GM23338 (cell line): ENCODE measurements around the gene VDR. TPM values are rescaled to one million over a fixed set of nuclear protein-coding genes. Genes with fewer than 3 reads are reported as not detected.

Experiments used
- ATAC-seq: fragments of 200-7000 bp; cut with Tn5 transposase; 3 replicates; pipeline ENCODE4 v1.9.1; 2020
- DNase-seq: peaks from one replicate; pipeline ENCODE4 v3.0.0-alpha.2; 2015; ENCODE audit warnings: low spot score
- H2AFZ ChIP-seq: fragments of 200-600 bp; sonication (generic); 2 replicates; pipeline ENCODE4 v1.8.0; 2016; ENCODE audit warnings: antibody characterized with exemption, mild to moderate bottlenecking, moderate library complexity
- H3F3A ChIP-seq: fragments of 200-600 bp; sonication (generic); replicated peaks from 2 replicates; pipeline ENCODE4 v1.8.0; 2017; ENCODE audit warnings: antibody characterized with exemption, mixed run types, low read depth
- H3K27ac ChIP-seq: fragments of 200-600 bp; sonication (generic); 2 replicates; pipeline ENCODE4 v1.6.1; 2016; ENCODE audit warnings: low read depth
- H3K27me3 ChIP-seq: fragments of 200-600 bp; sonication (generic); 2 replicates; pipeline ENCODE4 v1.8.0; 2016; ENCODE audit warnings: mild to moderate bottlenecking, mixed run types, moderate library complexity; ENCODE audit not compliant: insufficient read depth
- H3K36me3 ChIP-seq: fragments of 200-600 bp; sonication (generic); 2 replicates; pipeline ENCODE4 v1.8.0; 2016; ENCODE audit warnings: mild to moderate bottlenecking; ENCODE audit not compliant: insufficient read depth
- H3K4me1 ChIP-seq: fragments of 200-600 bp; sonication (generic); 2 replicates; pipeline ENCODE4 v1.8.0; 2016; ENCODE audit warnings: mild to moderate bottlenecking, moderate library complexity; ENCODE audit not compliant: insufficient read depth
- H3K4me2 ChIP-seq: fragments of 200-600 bp; sonication (generic); 2 replicates; pipeline ENCODE4 v1.7.1; 2017; ENCODE audit warnings: mixed run types
- H3K4me3 ChIP-seq: fragments of 200-600 bp; sonication (generic); 2 replicates; pipeline ENCODE4 v1.6.1; 2016; ENCODE audit warnings: mixed run types
- H3K79me2 ChIP-seq: fragments of 200-600 bp; sonication (generic); replicated peaks from 2 replicates; pipeline ENCODE4 v1.8.0; 2017; ENCODE audit warnings: mild to moderate bottlenecking; ENCODE audit not compliant: insufficient read depth
- H3K9me2 ChIP-seq: fragments of 200-600 bp; sonication (generic); 2 replicates; pipeline ENCODE4 v1.8.0; 2017; ENCODE audit not compliant: insufficient read depth
- H4K20me1 ChIP-seq: fragments of 200-600 bp; sonication (generic); replicated peaks from 2 replicates; pipeline ENCODE4 v1.8.0; 2017; ENCODE audit warnings: mild to moderate bottlenecking; ENCODE audit not compliant: insufficient read depth
- H3K27ac Mint-ChIP-seq: 2 replicates; pipeline ENCODE4 v1.8.0; 2020; ENCODE audit warnings: inconsistent platforms, mild to moderate bottlenecking, moderate library complexity, mixed read lengths
- H3K27me3 Mint-ChIP-seq: 3 replicates; pipeline ENCODE4 v1.8.0; 2022; ENCODE audit warnings: low read depth, mild to moderate bottlenecking, moderate library complexity, mixed read lengths, inconsistent platforms; ENCODE audit not compliant: insufficient read depth, poor library complexity
- H3K36me3 Mint-ChIP-seq: 3 replicates; pipeline ENCODE4 v1.8.0; 2021; ENCODE audit warnings: low read depth, mild to moderate bottlenecking, inconsistent platforms, moderate library complexity, mixed read lengths
- H3K4me1 Mint-ChIP-seq: 3 replicates; pipeline ENCODE4 v1.8.0; 2020; ENCODE audit warnings: mild to moderate bottlenecking, inconsistent platforms, mixed read lengths
- H3K4me3 Mint-ChIP-seq: 3 replicates; pipeline ENCODE4 v1.8.0; 2021; ENCODE audit warnings: moderate library complexity, mild to moderate bottlenecking, inconsistent platforms, mixed read lengths
- H3K9me3 Mint-ChIP-seq: 3 replicates; pipeline ENCODE4 v1.8.0; 2020; ENCODE audit warnings: moderate library complexity, mild to moderate bottlenecking, inconsistent platforms, mixed read lengths
- EZH2 ChIP-seq: fragments of 200-600 bp; sonication (generic); IDR thresholded peaks from one replicate; pipeline ENCODE4 v1.8.0; 2017; ENCODE audit warnings: antibody characterized with exemption, mild to moderate bottlenecking, low read depth; ENCODE audit not compliant: unreplicated experiment
- EZH2phosphoT487 ChIP-seq: fragments of 200-600 bp; sonication (generic); IDR thresholded peaks from one replicate; pipeline ENCODE4 v1.8.1; 2018; ENCODE audit warnings: antibody characterized with exemption; ENCODE audit not compliant: unreplicated experiment
- JUNB ChIP-seq: IDR thresholded peaks from one replicate; pipeline ENCODE4 v1.6.1; 2016; ENCODE audit warnings: antibody characterized with exemption; ENCODE audit not compliant: unreplicated experiment
- NANOG ChIP-seq: IDR thresholded peaks from 2 replicates; pipeline ENCODE4 v1.6.1; 2016; ENCODE audit warnings: antibody characterized with exemption, borderline replicate concordance
- POLR2AphosphoS5 ChIP-seq: IDR thresholded peaks from 2 replicates; pipeline ENCODE4 v1.6.1; 2016; ENCODE audit warnings: antibody characterized with exemption, low read depth
- STAT1 ChIP-seq: IDR thresholded peaks from one replicate; pipeline ENCODE4 v1.6.1; 2016; ENCODE audit warnings: antibody characterized with exemption; ENCODE audit not compliant: unreplicated experiment
- ZNF114 ChIP-seq: fragments of 250-450 bp; sonication (Bioruptor Pico); IDR thresholded peaks from 2 replicates; pipeline ENCODE4 v1.5.0; 2020; ENCODE audit warnings: mild to moderate bottlenecking, moderate library complexity
- ZNF331 ChIP-seq: fragments of 250-450 bp; sonication (Bioruptor Pico); IDR thresholded peaks from 2 replicates; pipeline ENCODE4 v1.5.0; 2020; ENCODE audit warnings: low read depth, mild to moderate bottlenecking, moderate library complexity
- polyA plus RNA-seq: library from polyadenylated mRNA; unstranded; fragments of >200 nt; fragmentation: Nextera tagmentation; extraction: Ambion mirVana; gene quantifications from 2 replicates; pipeline ENCODE4 v1.2.1, GENCODE V29; 2016
- total RNA-seq: library from RNA; depleted of rRNA; stranded (reverse); fragments of >200 nt; shearing (Covaris generic); gene quantifications from 2 replicates; pipeline ENCODE4 v1.2.3, GENCODE V29; 2014
- TF ChIP-seq, protein P1 (sequence below): IDR thresholded peaks from one replicate; pipeline ENCODE4 v1.6.1; 2018; ENCODE audit warnings: antibody characterized with exemption; ENCODE audit not compliant: unreplicated experiment
- TF ChIP-seq, protein P2 (sequence below): fragments of 250-450 bp; sonication (Bioruptor Pico); IDR thresholded peaks from 2 replicates; pipeline ENCODE4 v1.5.0; 2020; ENCODE audit warnings: mild to moderate bottlenecking, moderate library complexity
- TF ChIP-seq, protein P3 (sequence below): IDR thresholded peaks from 2 replicates; pipeline ENCODE4 v1.6.1; 2016; ENCODE audit warnings: antibody characterized with exemption

The VDR gene
- total and polyA plus RNA-seq, 2 experiments from 2014 or later: 0.37 to 1.4 TPM

DNA sequence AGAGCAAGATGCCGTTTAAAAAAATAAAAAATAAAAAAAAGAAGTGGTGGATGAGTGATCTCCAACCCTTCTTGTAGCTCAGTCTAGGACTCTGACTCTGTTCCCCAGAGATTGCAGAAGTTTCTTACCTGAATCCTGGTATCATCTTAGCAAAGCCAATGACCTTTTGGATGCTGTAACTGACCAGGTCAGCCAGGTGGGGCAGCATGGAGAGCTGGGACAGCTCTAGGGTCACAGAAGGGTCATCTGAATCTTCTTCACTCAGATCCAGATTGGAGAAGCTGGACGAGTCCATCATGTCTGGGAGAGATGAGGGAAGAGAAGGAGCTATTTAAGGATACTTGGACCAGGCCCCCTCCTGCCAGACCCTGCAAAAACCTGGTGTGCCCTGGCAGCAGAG, 49.3 kb downstream of the VDR start (continued):
- TF ChIP-seq, protein P1, sequence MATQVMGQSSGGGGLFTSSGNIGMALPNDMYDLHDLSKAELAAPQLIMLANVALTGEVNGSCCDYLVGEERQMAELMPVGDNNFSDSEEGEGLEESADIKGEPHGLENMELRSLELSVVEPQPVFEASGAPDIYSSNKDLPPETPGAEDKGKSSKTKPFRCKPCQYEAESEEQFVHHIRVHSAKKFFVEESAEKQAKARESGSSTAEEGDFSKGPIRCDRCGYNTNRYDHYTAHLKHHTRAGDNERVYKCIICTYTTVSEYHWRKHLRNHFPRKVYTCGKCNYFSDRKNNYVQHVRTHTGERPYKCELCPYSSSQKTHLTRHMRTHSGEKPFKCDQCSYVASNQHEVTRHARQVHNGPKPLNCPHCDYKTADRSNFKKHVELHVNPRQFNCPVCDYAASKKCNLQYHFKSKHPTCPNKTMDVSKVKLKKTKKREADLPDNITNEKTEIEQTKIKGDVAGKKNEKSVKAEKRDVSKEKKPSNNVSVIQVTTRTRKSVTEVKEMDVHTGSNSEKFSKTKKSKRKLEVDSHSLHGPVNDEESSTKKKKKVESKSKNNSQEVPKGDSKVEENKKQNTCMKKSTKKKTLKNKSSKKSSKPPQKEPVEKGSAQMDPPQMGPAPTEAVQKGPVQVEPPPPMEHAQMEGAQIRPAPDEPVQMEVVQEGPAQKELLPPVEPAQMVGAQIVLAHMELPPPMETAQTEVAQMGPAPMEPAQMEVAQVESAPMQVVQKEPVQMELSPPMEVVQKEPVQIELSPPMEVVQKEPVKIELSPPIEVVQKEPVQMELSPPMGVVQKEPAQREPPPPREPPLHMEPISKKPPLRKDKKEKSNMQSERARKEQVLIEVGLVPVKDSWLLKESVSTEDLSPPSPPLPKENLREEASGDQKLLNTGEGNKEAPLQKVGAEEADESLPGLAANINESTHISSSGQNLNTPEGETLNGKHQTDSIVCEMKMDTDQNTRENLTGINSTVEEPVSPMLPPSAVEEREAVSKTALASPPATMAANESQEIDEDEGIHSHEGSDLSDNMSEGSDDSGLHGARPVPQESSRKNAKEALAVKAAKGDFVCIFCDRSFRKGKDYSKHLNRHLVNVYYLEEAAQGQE: no peak

DNA sequence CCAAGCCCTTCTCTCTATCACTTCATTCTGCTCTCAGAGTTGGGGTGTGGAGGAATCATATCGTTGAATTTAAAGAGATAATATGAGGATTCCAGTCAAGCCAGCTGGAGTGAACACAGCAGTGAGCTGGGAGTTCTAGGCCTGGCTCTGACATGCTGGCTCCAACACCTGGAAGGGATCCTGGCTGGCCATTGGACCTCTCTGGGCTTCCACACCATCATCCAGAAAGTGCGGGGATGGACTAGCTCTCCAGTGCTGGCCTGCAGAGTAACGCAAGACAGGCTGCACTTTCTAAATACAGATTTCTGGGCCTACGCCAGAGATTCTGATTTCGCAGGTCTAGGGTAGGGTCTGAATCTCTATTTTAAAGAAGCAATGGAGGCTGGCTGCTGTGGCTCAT, 50.3 kb downstream of the VDR start:
- no peaks in the 10 kb centered on the region for H3K36me3 Mint-ChIP-seq
- Histone ChIP-seq H3K36me3 (no peaks in the 10 kb centered on the region), H3K4me3 (no peak overlapping the region), H4K20me1 (no peaks in the 10 kb centered on the region; the same call in 1 of the 2 replicates), H2AFZ (no peak overlapping the region), H3F3A (no peaks in the 10 kb centered on the region), H3K9me2 (no peaks in the 10 kb centered on the region), H3K79me2 (no peaks in the 10 kb centered on the region), H3K27ac (no peak overlapping the region), H3K4me2 (no peak overlapping the region), H3K4me1 (no peaks in the 10 kb centered on the region), H3K27me3 (no peaks in the 10 kb centered on the region)
- peaks cover 20% of the 10 kb centered on the region for H3K4me1 Mint-ChIP-seq
- no peak overlapping the region for H3K27ac Mint-ChIP-seq
- DNase-seq (no peak), ATAC-seq (no peak)
- peaks cover 11% of the 10 kb centered on the region for H3K27me3 Mint-ChIP-seq
- no peaks in the 10 kb centered on the region for H3K9me3 Mint-ChIP-seq
- H3K4me3 Mint-ChIP-seq: no peak overlapping the region
- no peak for TF ChIP-seq EZH2
- TF ChIP-seq POLR2AphosphoS5: no peak
- TF ChIP-seq ZNF331 (CRISPR knock-in tag): no peak
- no peak for TF ChIP-seq EZH2phosphoT487
- TF ChIP-seq ZNF114: no peak
- no peak for TF ChIP-seq JUNB
- TF ChIP-seq STAT1: no peak
- TF ChIP-seq, protein P2, sequence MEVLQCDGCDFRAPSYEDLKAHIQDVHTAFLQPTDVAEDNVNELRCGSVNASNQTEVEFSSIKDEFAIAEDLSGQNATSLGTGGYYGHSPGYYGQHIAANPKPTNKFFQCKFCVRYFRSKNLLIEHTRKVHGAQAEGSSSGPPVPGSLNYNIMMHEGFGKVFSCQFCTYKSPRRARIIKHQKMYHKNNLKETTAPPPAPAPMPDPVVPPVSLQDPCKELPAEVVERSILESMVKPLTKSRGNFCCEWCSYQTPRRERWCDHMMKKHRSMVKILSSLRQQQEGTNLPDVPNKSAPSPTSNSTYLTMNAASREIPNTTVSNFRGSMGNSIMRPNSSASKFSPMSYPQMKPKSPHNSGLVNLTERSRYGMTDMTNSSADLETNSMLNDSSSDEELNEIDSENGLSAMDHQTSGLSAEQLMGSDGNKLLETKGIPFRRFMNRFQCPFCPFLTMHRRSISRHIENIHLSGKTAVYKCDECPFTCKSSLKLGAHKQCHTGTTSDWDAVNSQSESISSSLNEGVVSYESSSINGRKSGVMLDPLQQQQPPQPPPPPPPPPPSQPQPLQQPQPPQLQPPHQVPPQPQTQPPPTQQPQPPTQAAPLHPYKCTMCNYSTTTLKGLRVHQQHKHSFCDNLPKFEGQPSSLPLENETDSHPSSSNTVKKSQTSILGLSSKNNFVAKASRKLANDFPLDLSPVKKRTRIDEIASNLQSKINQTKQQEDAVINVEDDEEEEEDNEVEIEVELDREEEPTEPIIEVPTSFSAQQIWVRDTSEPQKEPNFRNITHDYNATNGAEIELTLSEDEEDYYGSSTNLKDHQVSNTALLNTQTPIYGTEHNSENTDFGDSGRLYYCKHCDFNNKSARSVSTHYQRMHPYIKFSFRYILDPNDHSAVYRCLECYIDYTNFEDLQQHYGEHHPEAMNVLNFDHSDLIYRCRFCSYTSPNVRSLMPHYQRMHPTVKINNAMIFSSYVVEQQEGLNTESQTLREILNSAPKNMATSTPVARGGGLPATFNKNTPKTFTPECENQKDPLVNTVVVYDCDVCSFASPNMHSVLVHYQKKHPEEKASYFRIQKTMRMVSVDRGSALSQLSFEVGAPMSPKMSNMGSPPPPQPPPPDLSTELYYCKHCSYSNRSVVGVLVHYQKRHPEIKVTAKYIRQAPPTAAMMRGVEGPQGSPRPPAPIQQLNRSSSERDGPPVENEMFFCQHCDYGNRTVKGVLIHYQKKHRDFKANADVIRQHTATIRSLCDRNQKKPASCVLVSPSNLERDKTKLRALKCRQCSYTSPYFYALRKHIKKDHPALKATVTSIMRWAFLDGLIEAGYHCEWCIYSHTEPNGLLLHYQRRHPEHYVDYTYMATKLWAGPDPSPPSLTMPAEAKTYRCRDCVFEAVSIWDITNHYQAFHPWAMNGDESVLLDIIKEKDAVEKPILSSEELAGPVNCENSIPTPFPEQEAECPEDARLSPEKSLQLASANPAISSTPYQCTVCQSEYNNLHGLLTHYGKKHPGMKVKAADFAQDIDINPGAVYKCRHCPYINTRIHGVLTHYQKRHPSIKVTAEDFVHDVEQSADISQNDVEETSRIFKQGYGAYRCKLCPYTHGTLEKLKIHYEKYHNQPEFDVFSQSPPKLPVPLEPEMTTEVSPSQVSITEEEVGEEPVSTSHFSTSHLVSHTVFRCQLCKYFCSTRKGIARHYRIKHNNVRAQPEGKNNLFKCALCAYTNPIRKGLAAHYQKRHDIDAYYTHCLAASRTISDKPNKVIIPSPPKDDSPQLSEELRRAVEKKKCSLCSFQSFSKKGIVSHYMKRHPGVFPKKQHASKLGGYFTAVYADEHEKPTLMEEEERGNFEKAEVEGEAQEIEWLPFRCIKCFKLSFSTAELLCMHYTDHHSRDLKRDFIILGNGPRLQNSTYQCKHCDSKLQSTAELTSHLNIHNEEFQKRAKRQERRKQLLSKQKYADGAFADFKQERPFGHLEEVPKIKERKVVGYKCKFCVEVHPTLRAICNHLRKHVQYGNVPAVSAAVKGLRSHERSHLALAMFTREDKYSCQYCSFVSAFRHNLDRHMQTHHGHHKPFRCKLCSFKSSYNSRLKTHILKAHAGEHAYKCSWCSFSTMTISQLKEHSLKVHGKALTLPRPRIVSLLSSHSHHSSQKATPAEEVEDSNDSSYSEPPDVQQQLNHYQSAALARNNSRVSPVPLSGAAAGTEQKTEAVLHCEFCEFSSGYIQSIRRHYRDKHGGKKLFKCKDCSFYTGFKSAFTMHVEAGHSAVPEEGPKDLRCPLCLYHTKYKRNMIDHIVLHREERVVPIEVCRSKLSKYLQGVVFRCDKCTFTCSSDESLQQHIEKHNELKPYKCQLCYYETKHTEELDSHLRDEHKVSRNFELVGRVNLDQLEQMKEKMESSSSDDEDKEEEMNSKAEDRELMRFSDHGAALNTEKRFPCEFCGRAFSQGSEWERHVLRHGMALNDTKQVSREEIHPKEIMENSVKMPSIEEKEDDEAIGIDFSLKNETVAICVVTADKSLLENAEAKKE (CRISPR knock-in tag): no peak
- TF ChIP-seq, protein P3, sequence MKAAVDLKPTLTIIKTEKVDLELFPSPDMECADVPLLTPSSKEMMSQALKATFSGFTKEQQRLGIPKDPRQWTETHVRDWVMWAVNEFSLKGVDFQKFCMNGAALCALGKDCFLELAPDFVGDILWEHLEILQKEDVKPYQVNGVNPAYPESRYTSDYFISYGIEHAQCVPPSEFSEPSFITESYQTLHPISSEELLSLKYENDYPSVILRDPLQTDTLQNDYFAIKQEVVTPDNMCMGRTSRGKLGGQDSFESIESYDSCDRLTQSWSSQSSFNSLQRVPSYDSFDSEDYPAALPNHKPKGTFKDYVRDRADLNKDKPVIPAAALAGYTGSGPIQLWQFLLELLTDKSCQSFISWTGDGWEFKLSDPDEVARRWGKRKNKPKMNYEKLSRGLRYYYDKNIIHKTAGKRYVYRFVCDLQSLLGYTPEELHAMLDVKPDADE: no peak
- no peak for TF ChIP-seq NANOG
- TF ChIP-seq, protein P1: no peak
